ENCODE data around the gene RSU1.

GRCh38 chr10:16820018-16820417, 2.8 kb upstream of the RSU1 start:
- TF ChIP-seq CTCF (IDR thresholded peaks at IDR 0.05): no peak
- TF ChIP-seq EP300 (IDR thresholded peaks at IDR 0.05): no peak
- no peak for TF ChIP-seq KDM1A (IDR thresholded peaks at IDR 0.05; ENCODE audit: low read depth)
- TF ChIP-seq POLR2A (IDR thresholded peaks at IDR 0.05; ENCODE audit: low read length): no peak
- no peak for TF ChIP-seq HMGXB4 (CRISPR knock-in tag; IDR thresholded peaks at IDR 0.05; ENCODE audit: borderline replicate concordance)

All from A549 (cell line).